OCI-LY3 (cell line): Measurements from ENCODE around the gene OR5K4.

Experiments used
- H2AFZ ChIP-seq: fragments of 200-600, 300-600 bp; shearing (Covaris generic); 2 replicates; pipeline ENCODE4 v1.6.0; 2014; ENCODE audit warnings: antibody characterized with exemption, low read depth, low read length
- H3K27ac ChIP-seq: fragments of 200-600, 300-600 bp; sonication (generic); 2 replicates; pipeline ENCODE4 v1.5.1; 2014; ENCODE audit warnings: mild to moderate bottlenecking, low read length, moderate library complexity, mixed read lengths
- H3K27me3 ChIP-seq: fragments of 200-600, 300-600 bp; sonication (generic); 2 replicates; pipeline ENCODE4 v1.6.1; 2014; ENCODE audit warnings: low read depth, low read length, mixed read lengths
- H3K36me3 ChIP-seq: fragments of 200-600, 300-600 bp; sonication (generic); replicated peaks from 2 replicates; pipeline ENCODE3; 2014; ENCODE audit warnings: low read depth, low read length, mixed read lengths
- H3K4me1 ChIP-seq: fragments of 300-600, 200-600 bp; sonication (generic); 2 replicates; pipeline ENCODE4 v1.6.1; 2014; ENCODE audit warnings: low read length, mixed read lengths
- H3K4me2 ChIP-seq: fragments of 200-600, 300-600 bp; sonication (generic); 2 replicates; pipeline ENCODE4 v1.6.1; 2014; ENCODE audit warnings: low read length, mixed read lengths
- H3K4me3 ChIP-seq: fragments of 300-600, 200-600 bp; sonication (generic); 2 replicates; pipeline ENCODE4 v1.5.1; 2014; ENCODE audit warnings: antibody characterized with exemption, mild to moderate bottlenecking, low read length, moderate library complexity
- H3K79me2 ChIP-seq: fragments of 300-600, 200-600 bp; shearing (Covaris generic); 2 replicates; pipeline ENCODE4 v1.6.1; 2014; ENCODE audit warnings: mild to moderate bottlenecking, low read length, mixed read lengths
- H3K9ac ChIP-seq: fragments of 300-600, 200-600 bp; shearing (Covaris generic); 2 replicates; pipeline ENCODE4 v1.6.0; 2014; ENCODE audit warnings: mild to moderate bottlenecking, low read length, moderate library complexity
- H3K9me3 ChIP-seq: fragments of 200-600, 300-600 bp; shearing (Covaris generic); 2 replicates; pipeline ENCODE4 v1.6.1; 2014; ENCODE audit warnings: low read length, mixed read lengths; ENCODE audit not compliant: insufficient read depth
- H4K20me1 ChIP-seq: fragments of 200-600, 300-600 bp; sonication (generic); 2 replicates; pipeline ENCODE4 v1.6.1; 2016; ENCODE audit warnings: low read length, mixed read lengths; ENCODE audit not compliant: insufficient read depth
- CTCF ChIP-seq: fragments of 200-600, 300-600 bp; sonication (generic); IDR thresholded peaks from 2 replicates; pipeline ENCODE4 v1.5.1; 2014; ENCODE audit warnings: antibody characterized with exemption, low read length, low read depth
- EZH2phosphoT487 ChIP-seq: fragments of 200-600 bp; shearing (Covaris generic); IDR thresholded peaks from 2 replicates; pipeline ENCODE4 v1.6.1; 2018; ENCODE audit warnings: antibody characterized with exemption, mixed run types, low read depth

OR5K4 gene

GRCh38 chr3:98371186-98371585 is 17.5 kb downstream of the OR5K4 start:
- Histone ChIP-seq H3K4me1 (no peaks in the 10 kb centered on the region), H4K20me1 (no peaks in the 10 kb centered on the region), H3K79me2 (no peaks in the 10 kb centered on the region), H3K9me3 (no peaks in the 10 kb centered on the region), H3K36me3 (no peaks in the 10 kb centered on the region), H2AFZ (no peak overlapping the region), H3K27ac (no peak overlapping the region), H3K4me2 (no peak overlapping the region), H3K4me3 (no peak overlapping the region), H3K27me3 (no peaks in the 10 kb centered on the region), H3K9ac (no peak overlapping the region)
- TF ChIP-seq EZH2phosphoT487 = no peak
- no peak for TF ChIP-seq CTCF

- Histone ChIP-seq H3K36me3 (no peaks in the 10 kb centered on the region), H2AFZ (no peak overlapping the region), H3K79me2 (no peaks in the 10 kb centered on the region), H3K4me1 (no peaks in the 10 kb centered on the region), H4K20me1 (no peaks in the 10 kb centered on the region), H3K9ac (no peak overlapping the region), H3K27ac (no peak overlapping the region), H3K9me3 (no peaks in the 10 kb centered on the region), H3K4me2 (no peak overlapping the region), H3K4me3 (no peak overlapping the region), H3K27me3 (no peaks in the 10 kb centered on the region)
- TF ChIP-seq CTCF = no peak
- no peak for TF ChIP-seq EZH2phosphoT487
These were observed 18.2 kb downstream of the OR5K4 start for GRCh38 chr3:98371853-98372252.

- no peaks in the 10 kb centered on the region for H3K9me3 ChIP-seq
- no peaks in the 10 kb centered on the region for H3K4me1 ChIP-seq
- no peak overlapping the region for H3K4me2 ChIP-seq
- H3K79me2 ChIP-seq = no peaks in the 10 kb centered on the region
- H3K27ac ChIP-seq = no peak overlapping the region
- no peaks in the 10 kb centered on the region for H3K27me3 ChIP-seq
- no peak overlapping the region for H2AFZ ChIP-seq
- H3K9ac ChIP-seq = no peak overlapping the region
- H3K36me3 ChIP-seq = no peaks in the 10 kb centered on the region
- no peak overlapping the region for H3K4me3 ChIP-seq
- no peaks in the 10 kb centered on the region for H4K20me1 ChIP-seq
- TF ChIP-seq EZH2phosphoT487 = no peak
- TF ChIP-seq CTCF = no peak
These were observed 18.8 kb downstream of the OR5K4 start for GRCh38 chr3:98372445-98372844.

GRCh38 chr3:98376631-98377030 is 23.0 kb downstream of the OR5K4 start:
- no peaks in the 10 kb centered on the region for H3K27me3 ChIP-seq
- no peak overlapping the region for H2AFZ ChIP-seq
- no peaks in the 10 kb centered on the region for H3K79me2 ChIP-seq
- no peak overlapping the region for H3K9ac ChIP-seq
- no peaks in the 10 kb centered on the region for H4K20me1 ChIP-seq
- no peaks in the 10 kb centered on the region for H3K36me3 ChIP-seq
- no peaks in the 10 kb centered on the region for H3K4me1 ChIP-seq
- no peak for TF ChIP-seq EZH2phosphoT487
- TF ChIP-seq CTCF = no peak
- no peak overlapping the region for H3K4me2 ChIP-seq
- H3K27ac ChIP-seq = no peak overlapping the region
- no peak overlapping the region for H3K4me3 ChIP-seq
- H3K9me3 ChIP-seq = no peaks in the 10 kb centered on the region
